HG03097 (cell line): Measurements from ENCODE around the gene RFX2.

ENCODE experiments used
- ATAC-seq: cut with Tn5 transposase; IDR thresholded peaks from one replicate; pipeline ENCODE4 v1.9.1; 2021; ENCODE audit not compliant: unreplicated experiment, low FRiP score

RFX2 gene

DNA sequence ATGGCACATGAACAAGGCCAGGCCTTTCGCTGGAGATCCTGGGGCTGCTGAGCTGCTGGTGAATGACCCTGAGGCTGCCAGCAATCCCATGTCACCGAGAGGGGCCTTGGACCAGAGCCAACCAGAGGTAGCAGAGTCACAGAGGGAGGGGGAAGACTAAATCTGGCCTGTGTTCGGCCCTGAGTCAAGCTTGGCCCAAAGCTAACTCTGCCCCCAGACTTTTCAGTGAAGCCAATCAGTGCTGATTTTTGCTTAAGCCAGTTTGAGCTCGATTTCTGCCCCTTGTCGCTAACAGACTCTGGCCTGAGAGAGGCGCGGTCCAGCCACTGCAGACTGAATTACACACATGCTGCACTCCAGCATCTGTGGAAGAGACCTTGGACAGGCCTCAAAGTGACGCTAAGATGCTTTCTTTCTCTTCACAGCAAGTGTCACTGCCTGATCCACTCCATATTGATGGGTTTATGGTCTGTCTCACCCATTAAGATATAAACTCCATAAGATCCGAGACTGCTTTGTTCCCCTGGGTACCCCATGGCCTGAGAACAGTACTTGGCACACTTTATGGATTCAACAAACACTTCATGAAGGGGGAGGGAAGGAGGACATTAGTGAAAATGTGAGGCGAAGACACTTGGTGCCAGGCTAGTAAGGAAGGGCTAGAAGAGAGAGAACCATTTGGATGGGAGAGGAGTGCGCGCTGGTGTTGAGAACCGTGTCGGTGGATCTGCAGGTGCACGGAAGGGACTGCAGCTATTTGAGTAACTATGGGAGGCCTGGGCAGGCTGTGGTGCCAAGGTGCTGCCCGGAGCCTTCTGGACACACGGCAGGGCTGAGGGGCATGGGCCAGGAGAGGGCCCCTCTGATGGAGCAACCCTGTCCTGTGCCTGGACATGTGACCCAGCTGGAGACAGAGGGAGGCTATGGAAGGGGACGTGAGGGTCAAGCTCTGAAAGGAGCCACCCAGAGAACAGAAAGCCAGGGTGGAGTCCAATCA is 150.0 kb downstream of the RFX2 start:
- ATAC-seq: no peak

DNA sequence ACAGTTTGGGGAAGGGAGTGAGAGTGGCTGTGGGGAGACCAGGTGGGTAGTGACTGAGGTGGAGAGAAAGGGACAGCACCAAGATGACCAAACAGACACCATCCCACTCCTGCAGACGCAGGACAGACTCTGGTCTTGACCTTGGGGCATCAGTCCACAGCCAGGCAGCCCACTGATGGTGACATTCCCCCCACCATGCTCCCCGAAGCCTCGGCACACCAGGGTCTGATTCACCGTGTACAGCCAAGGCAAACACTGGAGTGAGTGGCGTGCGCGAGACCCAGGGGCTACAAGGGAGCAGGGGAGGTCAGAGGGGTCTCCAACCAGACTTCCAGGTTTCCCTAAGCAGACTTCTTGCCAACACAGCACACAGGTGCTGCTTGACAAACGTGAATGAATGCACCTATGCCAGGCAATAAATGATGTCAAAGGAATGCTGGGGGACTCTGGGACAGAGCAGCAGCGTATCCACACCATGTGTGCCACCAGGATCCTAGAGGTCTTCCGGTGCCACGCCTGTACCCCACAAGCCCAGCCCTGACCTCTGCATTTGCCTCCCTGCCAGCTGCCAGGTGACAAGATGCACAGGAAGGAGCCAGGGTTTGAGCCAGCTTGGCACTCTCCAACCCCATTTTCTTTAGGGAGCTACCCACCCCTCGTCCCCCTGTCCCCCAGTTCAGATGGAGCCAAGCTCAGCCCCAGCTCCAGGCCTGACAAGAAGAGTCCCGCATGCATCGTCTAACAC is 150.9 kb downstream of the RFX2 start:
- ATAC-seq: no peak

DNA sequence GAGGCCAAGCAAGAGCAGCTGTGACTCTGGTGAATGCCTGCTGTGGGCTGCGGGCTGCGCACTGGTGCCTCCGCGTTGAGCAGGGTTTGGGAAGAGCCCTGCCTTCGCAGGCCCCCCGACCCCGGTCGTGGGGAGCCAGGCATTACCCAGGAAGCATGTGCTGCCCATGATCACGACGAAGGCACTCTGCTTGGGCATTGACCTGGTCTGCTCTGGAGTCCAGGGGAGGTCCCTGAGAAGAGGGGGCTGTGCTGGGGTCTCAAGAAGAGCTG is 151.5 kb downstream of the RFX2 start:
- ATAC-seq: no peak

DNA sequence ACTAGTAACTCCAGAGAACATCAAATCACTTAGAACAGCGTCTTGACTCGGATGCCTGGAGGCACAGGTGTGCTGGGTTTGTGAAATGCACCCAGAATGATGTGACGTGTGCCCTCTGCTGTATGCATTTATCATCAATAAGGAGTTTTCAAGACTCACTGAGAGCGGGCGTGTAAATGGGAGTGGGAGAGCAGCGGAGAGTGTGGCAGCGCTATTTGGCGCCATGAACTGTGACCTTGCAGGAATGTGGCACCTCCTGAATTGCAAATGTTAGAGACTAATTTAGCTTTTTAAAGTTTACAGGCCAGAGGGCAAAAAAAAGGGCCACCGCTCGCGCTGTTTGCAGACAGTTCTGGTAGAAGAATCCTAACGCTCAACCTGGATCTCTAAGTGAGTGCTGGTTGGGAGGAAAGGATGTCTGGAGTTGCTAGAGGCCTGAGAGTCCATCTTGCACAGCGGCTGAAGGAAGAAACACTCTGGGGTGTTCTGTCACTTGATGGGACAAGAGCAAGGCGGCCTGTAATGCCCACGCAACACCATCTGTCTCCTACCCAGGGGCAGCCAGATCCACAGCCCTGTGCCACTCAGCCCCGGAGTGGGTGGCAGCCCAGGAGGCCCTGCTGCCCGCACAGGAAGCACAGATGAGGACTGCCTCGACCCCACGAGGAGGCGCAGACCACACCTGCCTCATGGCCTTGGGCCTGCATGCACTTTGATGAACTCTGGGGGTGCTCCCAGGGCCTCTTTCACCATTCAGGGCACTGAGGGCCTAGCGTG is 152.0 kb downstream of the RFX2 start:
- ATAC-seq: no peak

DNA sequence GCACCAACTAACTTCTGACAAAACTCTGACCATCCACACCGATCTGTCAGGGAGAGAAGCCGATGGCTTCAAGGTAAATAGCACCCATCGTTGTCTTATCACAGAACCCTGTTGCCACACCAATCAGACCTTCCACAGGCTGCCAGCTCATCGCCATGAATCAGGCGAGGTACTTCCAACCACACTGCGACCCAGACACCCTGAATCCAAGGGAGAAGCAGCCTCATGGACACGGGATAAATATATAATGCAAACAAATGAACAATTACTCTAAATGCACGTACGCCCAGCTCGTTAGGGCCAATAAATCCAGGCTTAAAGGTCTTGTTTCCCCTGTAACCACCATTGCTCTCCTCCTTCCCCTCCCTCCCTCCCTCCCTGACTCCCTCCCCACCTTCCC is 153.1 kb downstream of the RFX2 start:
- no peak for ATAC-seq

DNA sequence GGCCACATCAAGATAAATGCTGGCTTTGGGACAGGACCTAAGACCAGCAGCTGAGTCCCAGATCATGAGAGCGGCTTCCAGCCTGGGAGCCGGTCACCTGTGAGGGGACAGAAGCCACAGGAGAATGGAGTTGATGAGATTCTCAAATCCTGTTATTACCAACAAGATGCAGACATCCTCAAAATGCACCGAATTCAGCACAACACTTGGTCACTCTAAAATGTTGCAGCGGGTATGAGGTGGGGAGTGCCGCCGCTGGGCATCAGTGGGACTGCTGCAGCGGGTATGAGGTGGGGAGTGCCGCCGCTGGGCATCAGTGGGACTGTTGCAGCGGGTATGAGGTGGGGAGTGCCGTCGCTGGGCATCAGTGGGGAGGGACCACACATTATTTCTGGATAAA is 153.6 kb downstream of the RFX2 start:
- no peak for ATAC-seq

DNA sequence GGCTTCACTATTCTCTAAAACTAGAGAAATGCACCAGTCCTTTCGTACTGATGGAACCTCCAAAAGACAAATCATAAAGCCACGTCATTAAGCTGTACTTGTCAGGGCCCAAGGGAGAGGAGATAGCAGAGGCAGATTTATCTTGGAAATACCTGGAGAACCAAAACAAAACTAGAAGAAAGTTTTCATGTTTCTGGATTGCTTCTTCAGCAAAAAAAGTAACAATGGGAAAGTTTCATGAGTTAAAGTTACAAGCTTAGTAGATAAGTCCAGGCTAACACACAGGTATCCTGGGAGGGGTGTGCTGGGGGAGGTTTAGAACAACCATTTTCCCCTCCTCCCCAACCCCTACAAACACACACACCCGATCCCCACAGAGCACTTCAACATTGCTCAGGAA is 154.0 kb downstream of the RFX2 start:
- ATAC-seq: no peak

DNA sequence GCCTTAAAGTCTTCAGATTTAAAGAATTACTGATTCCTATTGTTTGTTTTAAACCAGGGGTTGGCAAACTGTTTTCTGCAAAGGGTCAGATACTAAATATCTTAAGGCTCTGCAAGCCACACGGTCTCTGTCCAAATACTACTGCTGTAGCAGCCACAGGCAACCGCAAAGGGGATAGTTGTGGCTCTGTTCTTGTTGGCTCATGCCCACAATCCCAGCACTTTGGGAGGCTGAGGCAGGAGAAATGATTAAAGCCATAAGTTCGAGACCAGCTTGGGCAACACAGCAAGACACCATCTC is 154.7 kb downstream of the RFX2 start:
- ATAC-seq: no peak

DNA sequence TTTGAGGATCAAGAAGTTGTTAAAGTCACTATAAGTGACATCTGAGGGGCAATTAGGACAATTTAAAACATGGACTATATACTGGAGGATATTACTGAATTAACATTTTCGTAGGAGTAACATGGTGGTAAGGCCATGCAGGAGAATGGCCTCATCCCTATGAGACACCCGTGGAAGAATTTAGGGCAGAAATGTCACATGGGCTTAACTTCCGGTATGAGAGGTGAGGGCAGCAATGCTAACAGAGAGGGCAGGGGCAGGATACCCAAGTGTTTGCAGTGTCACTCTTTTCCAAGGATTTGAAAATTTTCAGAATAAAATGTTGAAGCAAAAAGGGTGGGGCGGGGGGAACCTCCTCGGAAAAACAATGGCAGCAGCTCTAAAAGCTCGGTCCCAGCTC is 156.0 kb downstream of the RFX2 start:
- no peak for ATAC-seq

DNA sequence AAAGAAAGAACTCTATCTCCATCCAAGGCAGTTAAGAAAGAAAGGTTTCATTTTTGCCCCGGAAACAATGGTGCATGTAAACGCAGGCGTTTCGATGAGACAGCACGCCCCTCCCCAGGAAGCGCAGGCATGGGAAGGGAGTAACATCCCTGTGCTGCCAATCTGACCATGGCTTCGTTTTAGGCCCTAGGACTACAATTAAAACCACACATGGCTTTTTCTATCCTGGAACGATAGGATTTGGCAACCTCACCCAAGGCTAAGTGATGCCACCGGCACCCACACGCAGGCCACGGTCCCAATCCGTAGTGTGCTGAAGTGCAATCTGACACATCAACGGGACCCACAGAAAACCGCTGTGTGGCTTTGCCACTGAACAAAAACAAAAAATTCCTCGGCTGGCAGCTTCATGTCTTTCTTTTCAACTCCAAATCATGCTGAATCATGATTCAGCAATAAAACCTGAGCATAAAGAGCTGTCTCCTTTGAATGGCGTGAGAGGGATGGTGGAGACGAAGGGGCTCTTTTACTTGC is 156.6 kb downstream of the RFX2 start:
- no peak for ATAC-seq

DNA sequence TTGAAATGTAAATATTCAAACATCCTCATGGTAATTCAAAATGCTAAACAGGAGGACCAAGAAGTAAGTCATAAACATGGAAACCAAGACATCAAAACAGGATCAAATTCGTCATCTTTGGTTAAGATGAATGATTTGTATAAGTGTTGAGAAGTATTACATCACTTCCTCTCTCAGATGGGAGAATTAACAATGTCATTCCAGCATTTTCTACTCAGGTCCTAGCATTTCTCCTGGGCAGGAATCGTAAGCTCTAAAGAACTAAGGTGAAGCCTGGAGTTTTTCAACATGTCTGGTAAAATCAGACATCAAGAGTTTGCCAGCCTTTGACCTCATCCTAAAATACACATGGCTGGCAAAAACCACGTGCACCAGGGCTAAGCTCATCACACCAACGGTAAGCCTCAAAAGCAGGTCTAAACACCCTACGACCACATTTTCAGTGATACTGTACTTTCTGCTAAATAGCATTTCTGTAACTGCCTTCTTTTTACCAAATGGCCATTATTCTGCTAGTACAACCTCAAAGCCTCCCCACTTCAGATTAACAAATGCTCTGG is 157.2 kb downstream of the RFX2 start:
- no peak for ATAC-seq

DNA sequence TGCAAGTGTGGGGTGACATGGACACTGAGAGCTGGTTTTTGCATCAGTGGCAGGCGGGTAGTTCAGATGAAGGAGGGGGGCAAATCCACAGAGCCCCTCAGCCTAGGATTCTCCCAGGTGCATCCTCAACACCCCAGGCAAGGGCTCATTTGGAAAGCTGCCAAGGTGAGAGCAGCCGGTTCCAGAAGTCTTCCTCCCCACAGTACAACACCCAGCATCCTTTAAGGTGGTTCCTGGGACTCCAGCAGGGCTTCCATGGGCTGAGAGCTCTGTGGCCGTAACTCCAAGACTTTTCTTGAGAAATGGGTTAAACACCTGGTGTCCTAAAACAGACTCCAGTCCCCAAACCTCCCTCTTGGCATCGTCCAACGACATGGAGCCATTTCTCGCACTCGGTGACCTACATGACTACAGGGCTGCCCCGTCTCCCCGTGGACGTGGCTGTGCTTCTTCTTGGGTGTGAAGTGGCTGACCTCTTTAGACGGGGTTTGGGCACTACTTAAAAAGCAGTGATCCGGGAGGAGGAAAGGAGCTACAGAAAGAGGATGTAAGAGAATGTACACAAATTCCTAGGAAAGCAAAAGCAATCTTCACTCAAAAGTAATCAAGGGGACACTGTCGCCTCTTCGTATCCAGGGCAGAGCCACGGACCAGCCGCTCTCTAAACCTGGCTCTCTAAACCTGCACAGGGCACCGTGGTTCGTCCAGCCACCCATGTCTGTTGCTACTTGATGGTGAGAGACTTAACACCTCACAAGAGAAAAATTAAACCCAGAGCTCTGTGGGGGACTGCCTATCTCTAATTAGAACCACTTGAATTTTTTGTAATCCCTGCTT is 157.9 kb downstream of the RFX2 start:
- no peak for ATAC-seq

DNA sequence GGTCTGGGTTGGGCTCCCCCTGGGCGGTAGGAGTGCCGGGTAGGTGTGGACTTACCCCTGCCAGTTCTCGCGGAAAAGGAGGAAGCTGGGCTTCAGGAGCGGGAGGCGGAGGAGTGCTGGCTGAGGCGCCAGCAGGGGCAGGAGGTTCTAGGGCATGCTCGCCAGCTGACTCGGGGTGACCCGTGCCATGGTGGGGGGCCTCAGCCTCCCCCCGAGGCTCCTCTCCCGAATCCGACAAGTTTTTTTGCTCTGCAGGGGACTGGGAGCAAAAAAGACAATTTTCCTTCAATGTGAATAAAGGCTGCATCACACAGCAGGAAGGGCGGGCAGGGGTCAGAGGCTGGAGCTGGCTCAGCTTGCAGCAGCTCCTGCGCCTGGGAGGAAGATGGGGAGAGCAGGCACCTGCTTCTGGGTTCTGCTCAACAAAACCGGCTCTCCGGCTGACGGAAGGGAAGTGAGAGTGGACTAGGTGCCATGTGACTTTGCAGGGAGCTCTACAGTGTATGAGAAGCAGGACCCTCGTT is 158.9 kb downstream of the RFX2 start:
- no peak for ATAC-seq

DNA sequence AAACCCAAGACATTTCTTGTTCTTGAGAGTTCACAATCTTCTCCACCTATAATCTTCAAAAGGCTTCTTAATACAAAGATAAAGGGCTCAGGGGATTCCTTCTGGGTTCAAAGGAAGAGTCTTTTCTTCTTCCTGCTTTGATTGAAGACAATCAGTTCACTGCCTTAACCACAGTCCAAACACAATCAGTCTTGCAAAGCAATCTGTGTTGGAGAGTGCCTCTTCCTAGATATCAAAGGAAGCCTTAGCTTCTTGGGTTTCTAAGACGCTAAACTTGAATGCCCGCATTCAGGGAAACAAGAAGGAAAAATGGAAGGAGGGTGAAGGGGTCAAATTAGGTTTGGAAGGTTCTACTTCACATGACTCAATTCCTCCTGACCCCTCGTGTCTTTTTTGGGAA is 159.6 kb downstream of the RFX2 start:
- no peak for ATAC-seq

DNA sequence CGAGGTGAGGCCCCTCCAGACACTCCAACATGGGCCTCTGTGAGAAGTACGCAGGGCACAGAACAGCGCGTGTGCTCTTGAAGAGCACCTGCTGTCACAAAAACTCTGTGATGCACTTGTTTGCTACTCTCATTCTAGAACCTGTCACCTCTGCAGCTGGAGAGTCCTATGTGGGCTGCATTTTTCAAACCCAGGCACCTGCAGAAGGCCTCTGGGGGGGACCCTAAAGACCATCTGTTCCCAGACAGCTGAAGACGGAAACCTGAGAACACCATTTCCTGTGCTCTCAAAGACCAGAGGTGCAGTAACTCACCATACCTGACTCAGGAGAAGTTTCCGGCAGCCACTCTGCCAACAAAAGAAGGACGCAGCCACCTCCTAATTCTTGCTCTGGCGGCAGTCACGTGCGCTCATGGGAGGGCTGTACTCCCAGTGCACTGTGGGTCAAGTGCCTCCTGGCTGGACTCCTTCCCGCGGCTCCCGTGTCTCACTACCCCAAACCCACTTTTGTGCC is 160.5 kb downstream of the RFX2 start:
- ATAC-seq: no peak

DNA sequence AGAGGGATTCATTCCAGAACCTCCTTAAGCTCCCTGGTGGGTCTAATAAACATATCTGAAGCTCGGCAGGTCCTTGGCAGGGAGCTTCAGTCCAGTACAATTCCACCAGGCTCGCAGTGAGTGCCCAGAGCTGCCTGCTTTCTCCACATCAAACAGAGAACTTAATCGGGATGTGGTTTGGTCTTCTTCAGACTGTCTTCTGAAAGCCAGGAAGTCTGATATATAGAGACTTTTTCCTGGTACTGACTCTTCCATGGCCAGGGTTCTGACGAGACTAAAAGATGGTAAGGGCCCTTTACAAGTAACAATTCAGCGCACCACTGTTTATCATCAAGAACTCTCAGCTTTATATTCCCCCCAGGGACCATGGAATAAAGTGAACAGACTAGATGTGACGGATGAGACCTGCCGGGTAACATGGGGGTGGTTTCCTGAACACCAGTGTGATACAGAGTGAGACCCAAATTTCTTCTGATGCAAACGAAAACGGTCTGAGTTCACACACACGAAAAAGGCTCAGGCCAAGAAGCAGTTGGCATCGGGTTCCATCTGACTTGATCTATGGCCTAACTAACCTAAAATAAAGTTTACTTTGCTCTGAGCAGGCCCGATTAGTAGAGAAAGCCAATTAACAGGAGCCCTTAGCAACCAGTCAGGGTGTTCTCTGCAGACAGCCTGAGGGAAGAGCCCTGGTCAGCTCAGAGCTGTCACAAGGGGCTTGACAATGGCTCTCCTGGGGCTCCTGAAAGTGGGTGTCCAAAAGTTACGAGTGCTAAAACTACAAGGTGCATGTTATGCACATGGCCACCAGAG is 161.3 kb downstream of the RFX2 start:
- ATAC-seq: no peak

DNA sequence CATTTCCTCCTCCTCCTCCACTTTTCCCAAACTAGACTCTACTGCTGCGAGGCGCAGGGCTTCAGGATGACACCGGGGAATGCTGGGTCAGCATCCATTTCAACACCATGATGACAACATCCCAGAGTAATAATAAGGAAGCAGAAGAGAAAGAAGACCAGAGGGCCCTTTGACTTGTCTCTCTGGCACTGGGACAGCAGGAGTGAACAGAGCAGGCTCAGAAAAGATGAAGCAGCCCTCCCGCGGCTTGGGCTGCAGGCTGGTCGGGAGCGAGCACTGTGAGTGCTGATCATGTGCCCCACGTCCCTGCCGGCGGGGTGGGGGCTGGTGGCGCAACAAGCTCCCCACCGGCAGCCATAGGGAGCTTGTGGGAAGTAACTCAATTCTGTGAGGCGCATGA is 162.9 kb downstream of the RFX2 start:
- no peak for ATAC-seq

DNA sequence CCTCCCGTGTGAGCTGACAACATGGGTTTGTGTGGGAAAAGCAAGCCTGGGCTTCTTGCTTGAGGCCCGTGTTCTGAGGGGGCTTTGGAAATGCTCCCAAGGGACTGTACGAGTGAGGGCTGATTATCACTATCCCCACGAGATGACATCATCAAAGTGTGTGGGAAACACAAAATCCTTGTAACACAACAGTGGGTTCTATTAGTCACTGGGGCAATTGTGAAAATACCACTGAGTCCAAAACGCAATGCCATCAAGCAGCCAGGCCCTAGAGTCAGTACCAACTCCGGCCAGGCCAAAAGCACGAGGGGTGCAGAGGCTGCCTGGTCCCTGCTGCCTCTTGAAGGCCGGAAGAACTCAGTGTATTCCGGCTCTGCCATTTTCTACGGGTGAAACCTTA is 166.7 kb downstream of the RFX2 start:
- ATAC-seq: no peak
